DMS53 treated with DMSO at 0.1 percent for 48 hours (cell line): ENCODE results near the gene DCX.
"Not testable (repeated sequence)": the region's sequence is repeated elsewhere in the genome, so short reads cannot be mapped to it uniquely, and the experiment has no call there.

Experiments
- DNase-seq: peaks from one replicate; lab custom pipeline; 2025; ENCODE audit not compliant: unreplicated experiment; lab: John Stamatoyannopoulos, UW

Gene DCX

GRCh38 chrX:111372086-111372485 lies 39.9 kb downstream of the DCX start:
- DNase-seq: no peak

- no peak for DNase-seq
These were observed 46.1 kb downstream of the DCX start for GRCh38 chrX:111365770-111366325.

GRCh38 chrX:111363741-111364140 lies 48.3 kb downstream of the DCX start:
- no peak for DNase-seq

GRCh38 chrX:111361751-111362150 lies 50.2 kb downstream of the DCX start:
- no peak for DNase-seq

- DNase-seq: no peak
These were observed 51.2 kb downstream of the DCX start for GRCh38 chrX:111360839-111361238.

- DNase-seq: no peak
These were observed 56.4 kb downstream of the DCX start for GRCh38 chrX:111355523-111356115.

GRCh38 chrX:111354496-111354895 lies 57.5 kb downstream of the DCX start:
- DNase-seq: no peak

GRCh38 chrX:111353793-111354192 lies 58.2 kb downstream of the DCX start:
- no peak for DNase-seq

GRCh38 chrX:111352424-111352823 lies 59.6 kb downstream of the DCX start:
- peak; percentile 29 for DNase-seq

- DNase-seq: no peak
These were observed 62.1 kb downstream of the DCX start for GRCh38 chrX:111349934-111350333.

GRCh38 chrX:111349101-111349500 lies 62.9 kb downstream of the DCX start:
- DNase-seq: no peak

- DNase-seq: no peak
These were observed 63.6 kb downstream of the DCX start for GRCh38 chrX:111348429-111348828.

- not testable (repeated sequence) for DNase-seq
These were observed 65.8 kb downstream of the DCX start for GRCh38 chrX:111346150-111346549.

- no peak for DNase-seq
These were observed 71.9 kb downstream of the DCX start for GRCh38 chrX:111340054-111340453.

- no peak for DNase-seq
These were observed 72.8 kb downstream of the DCX start for GRCh38 chrX:111339212-111339611.

- no peak for DNase-seq
These were observed 73.8 kb downstream of the DCX start for GRCh38 chrX:111338095-111338698.

- DNase-seq: peak; percentile 1
These were observed 74.8 kb downstream of the DCX start for GRCh38 chrX:111337067-111337637.

- no peak for DNase-seq
These were observed 75.9 kb downstream of the DCX start for GRCh38 chrX:111336141-111336540.

GRCh38 chrX:111329370-111329769 lies 82.6 kb downstream of the DCX start:
- no peak for DNase-seq

GRCh38 chrX:111328858-111329257 lies 83.1 kb downstream of the DCX start:
- no peak for DNase-seq

GRCh38 chrX:111322231-111322855 lies 89.6 kb downstream of the DCX start:
- no peak for DNase-seq

GRCh38 chrX:111319451-111319850 lies 92.5 kb downstream of the DCX start:
- no peak for DNase-seq
